GM12878 (cell line): ENCODE results near the gene ZNF548. TPM values are rescaled to one million over a fixed set of nuclear protein-coding genes. Genes with fewer than 3 reads are reported as not detected.

ENCODE experiments used
- CUX1 ChIP-seq: IDR thresholded peaks from 2 replicates; pipeline ENCODE4 v1.6.1; 2012; ENCODE audit warnings: improper control_type of control experiment, low read depth, low read length; ENCODE audit not compliant: insufficient replicate concordance
- E2F4 ChIP-seq: IDR thresholded peaks from 2 replicates; pipeline ENCODE4 v1.6.1; 2012; ENCODE audit warnings: low read depth, low read length, improper control_type of control experiment
- FOS ChIP-seq: IDR thresholded peaks from 3 replicates; pipeline ENCODE4 v1.6.1; 2011; ENCODE audit warnings: borderline replicate concordance; ENCODE audit not compliant: insufficient read length; ENCODE audit errors: extremely low read depth
- NR2C2 ChIP-seq: IDR thresholded peaks from 2 replicates; pipeline ENCODE4 v1.6.1; 2011; ENCODE audit warnings: borderline replicate concordance, low read depth; ENCODE audit not compliant: control insufficient read depth, insufficient read length
- REST ChIP-seq: IDR thresholded peaks from 2 replicates; pipeline ENCODE4 v1.6.1; 2012; ENCODE audit warnings: mild to moderate bottlenecking, low read depth, low read length
- TCF12 ChIP-seq: IDR thresholded peaks from 2 replicates; pipeline ENCODE4 v1.6.1; 2011; ENCODE audit warnings: low read depth, mild to moderate bottlenecking, low read length
- polyA plus RNA-seq, 11 experiments: library from polyadenylated mRNA; depleted of rRNA in 4 of 11; unstranded in 6 of 11; stranded (reverse) in 5 of 11; fragments of >200 nt; fragmentation: Nextera tagmentation in 4 of 11; fragmentation: Illumina TruSeq in 1 of 11; extraction: Ambion mirVana in 4 of 11; extraction: Trizol in 1 of 11; gene quantifications; 1 replicate in 1 of 11; 2 replicates in 10 of 11; pipeline versions ENCODE4 v1.2.1 to v1.2.3, GENCODE V29; 2011 to 2016; ENCODE audit warnings: inconsistent platforms in 2 of 11, missing spikeins in 2 of 11, low read depth in 1 of 11
- total RNA-seq, 4 experiments: library from RNA; depleted of rRNA in 3 of 4; stranded (reverse); fragments of >200 nt in 3 of 4; fragmentation: Illumina TruSeq in 1 of 4; extraction: Trizol in 1 of 4; gene quantifications; 2 replicates each; pipeline versions ENCODE4 v1.2.1 to v1.2.3, GENCODE V29; 2013 to 2021
- TF ChIP-seq, protein P1 (sequence below): fragments of 450-650 bp; conservative IDR thresholded peaks from 2 replicates; pipeline ENCODE4 v1.6.1; 2017; ENCODE audit warnings: mild to moderate bottlenecking, moderate library complexity
- TF ChIP-seq, protein P2 (sequence below): fragments of 450-650 bp; formaldehyde crosslinking; IDR thresholded peaks from 2 replicates; pipeline ENCODE4 v1.4.0; 2022; ENCODE audit warnings: mild to moderate bottlenecking, moderate library complexity

ZNF548 gene
- total and polyA plus RNA-seq, 10 of the 15 experiments (the other 5 are each of a cell fraction or from before 2014, with no cell fraction given), result 3.9 to 44.8 (median 16.5) TPM

- TF ChIP-seq, protein P1, sequence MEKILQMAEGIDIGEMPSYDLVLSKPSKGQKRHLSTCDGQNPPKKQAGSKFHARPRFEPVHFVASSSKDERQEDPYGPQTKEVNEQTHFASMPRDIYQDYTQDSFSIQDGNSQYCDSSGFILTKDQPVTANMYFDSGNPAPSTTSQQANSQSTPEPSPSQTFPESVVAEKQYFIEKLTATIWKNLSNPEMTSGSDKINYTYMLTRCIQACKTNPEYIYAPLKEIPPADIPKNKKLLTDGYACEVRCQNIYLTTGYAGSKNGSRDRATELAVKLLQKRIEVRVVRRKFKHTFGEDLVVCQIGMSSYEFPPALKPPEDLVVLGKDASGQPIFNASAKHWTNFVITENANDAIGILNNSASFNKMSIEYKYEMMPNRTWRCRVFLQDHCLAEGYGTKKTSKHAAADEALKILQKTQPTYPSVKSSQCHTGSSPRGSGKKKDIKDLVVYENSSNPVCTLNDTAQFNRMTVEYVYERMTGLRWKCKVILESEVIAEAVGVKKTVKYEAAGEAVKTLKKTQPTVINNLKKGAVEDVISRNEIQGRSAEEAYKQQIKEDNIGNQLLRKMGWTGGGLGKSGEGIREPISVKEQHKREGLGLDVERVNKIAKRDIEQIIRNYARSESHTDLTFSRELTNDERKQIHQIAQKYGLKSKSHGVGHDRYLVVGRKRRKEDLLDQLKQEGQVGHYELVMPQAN, result peak; percentile 49; the same call in 1 of the 2 replicates
- TF ChIP-seq NR2C2 (no peak), REST (no peak), FOS (no peak), TCF12 (no peak), E2F4 (peak; percentile 65; the same call in 1 of the 2 replicates), CUX1 (no peak)
- TF ChIP-seq, protein P2, sequence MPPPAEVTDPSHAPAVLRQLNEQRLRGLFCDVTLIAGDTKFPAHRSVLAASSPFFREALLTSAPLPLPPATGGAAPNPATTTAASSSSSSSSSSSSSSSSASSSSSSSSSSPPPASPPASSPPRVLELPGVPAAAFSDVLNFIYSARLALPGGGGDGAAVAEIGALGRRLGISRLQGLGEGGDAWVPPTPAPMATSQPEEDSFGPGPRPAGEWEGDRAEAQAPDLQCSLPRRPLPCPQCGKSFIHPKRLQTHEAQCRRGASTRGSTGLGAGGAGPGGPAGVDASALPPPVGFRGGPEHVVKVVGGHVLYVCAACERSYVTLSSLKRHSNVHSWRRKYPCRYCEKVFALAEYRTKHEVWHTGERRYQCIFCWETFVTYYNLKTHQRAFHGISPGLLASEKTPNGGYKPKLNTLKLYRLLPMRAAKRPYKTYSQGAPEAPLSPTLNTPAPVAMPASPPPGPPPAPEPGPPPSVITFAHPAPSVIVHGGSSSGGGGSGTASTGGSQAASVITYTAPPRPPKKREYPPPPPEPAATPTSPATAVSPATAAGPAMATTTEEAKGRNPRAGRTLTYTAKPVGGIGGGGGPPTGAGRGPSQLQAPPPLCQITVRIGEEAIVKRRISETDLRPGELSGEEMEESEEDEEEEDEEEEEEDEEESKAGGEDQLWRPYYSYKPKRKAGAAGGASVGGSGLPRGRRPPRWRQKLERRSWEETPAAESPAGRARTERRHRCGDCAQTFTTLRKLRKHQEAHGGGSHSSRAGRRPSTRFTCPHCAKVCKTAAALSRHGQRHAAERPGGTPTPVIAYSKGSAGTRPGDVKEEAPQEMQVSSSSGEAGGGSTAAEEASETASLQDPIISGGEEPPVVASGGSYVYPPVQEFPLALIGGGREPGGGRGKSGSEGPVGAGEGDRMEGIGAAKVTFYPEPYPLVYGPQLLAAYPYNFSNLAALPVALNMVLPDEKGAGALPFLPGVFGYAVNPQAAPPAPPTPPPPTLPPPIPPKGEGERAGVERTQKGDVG (CRISPR knock-in tag), result no peak
Observed at GRCh38 chr19:57435062-57435978, 45.7 kb downstream of the ZNF548 start, which contains the start of gene ZNF749 (continued).
